HUES64 (cell line): ENCODE results near the gene NSF.
A peak's percentile ranks its signal among the peaks of the same experiment; 100 is the strongest.

Experiments
- H3K27ac ChIP-seq: 2 replicates; pipeline ENCODE4 v1.7.0; 2013; ENCODE audit warnings: low read depth, low read length, inconsistent platforms
- H3K27me3 ChIP-seq: 2 replicates; pipeline ENCODE4 v1.6.1; 2013; ENCODE audit warnings: mild to moderate bottlenecking, low read length; ENCODE audit not compliant: insufficient read depth
- H3K36me3 ChIP-seq: 2 replicates; pipeline ENCODE4 v1.6.1; 2013; ENCODE audit warnings: mild to moderate bottlenecking, low read length; ENCODE audit not compliant: insufficient read depth
- H3K4me1 ChIP-seq: 2 replicates; pipeline ENCODE4 v1.6.1; 2013; ENCODE audit warnings: mild to moderate bottlenecking, low read length, moderate library complexity; ENCODE audit not compliant: insufficient read depth
- H3K4me3 ChIP-seq: 2 replicates; pipeline ENCODE4 v1.5.1; 2013; ENCODE audit warnings: mild to moderate bottlenecking, low read length, moderate library complexity
- H3K9ac ChIP-seq: 2 replicates; pipeline ENCODE4 v1.6.1; 2013; ENCODE audit warnings: mild to moderate bottlenecking, low read depth, low read length
- H3K9me3 ChIP-seq: 2 replicates; pipeline ENCODE4 v1.6.1; 2013; ENCODE audit warnings: low read depth, low read length; ENCODE audit not compliant: insufficient read depth
- WGBS: fragments of 150-250, 120-280 bp; methylation state at CpG from one replicate; pipeline ENCODE4 v1.1.7; 2013; ENCODE audit warnings: missing lambda C conversion rate; 5-methylcytosine and 5-hydroxymethylcytosine counted together

NSF gene

GRCh38 chr17:46726206-46726605, 135.7 kb downstream of the NSF start:
- Histone ChIP-seq H3K4me1 (peaks cover under 1% of the 10 kb centered on the region; the same call in 1 of the 2 replicates), H3K36me3 (peaks cover 3% of the 10 kb centered on the region; the same call in 1 of the 2 replicates), H3K9ac (no peak overlapping the region), H3K27me3 (no peaks in the 10 kb centered on the region), H3K9me3 (no peaks in the 10 kb centered on the region), H3K27ac (no peak overlapping the region), H3K4me3 (no peak overlapping the region)
- WGBS = 96% methylated on average over 3 of the region's 3 CpGs

GRCh38 chr17:46727572-46728348, 137.3 kb downstream of the NSF start:
- H3K27me3 ChIP-seq = no peaks in the 10 kb centered on the region
- peaks cover 3% of the 10 kb centered on the region; the same call in 1 of the 2 replicates for H3K36me3 ChIP-seq
- no peaks in the 10 kb centered on the region for H3K9me3 ChIP-seq
- no peak overlapping the region for H3K27ac ChIP-seq
- no peak overlapping the region for H3K9ac ChIP-seq
- WGBS = 80% methylated on average over 4 of the region's 4 CpGs
- H3K4me3 ChIP-seq = no peak overlapping the region
- H3K4me1 ChIP-seq = peaks cover 15% of the 10 kb centered on the region

GRCh38 chr17:46730026-46730425, 139.6 kb downstream of the NSF start:
- H3K4me1 ChIP-seq = peaks cover 27% of the 10 kb centered on the region
- WGBS = no CpG with 5 or more reads among the region's 2 CpGs
- H3K27me3 ChIP-seq = no peaks in the 10 kb centered on the region
- no peak overlapping the region for H3K9ac ChIP-seq
- no peak overlapping the region for H3K4me3 ChIP-seq
- peaks cover 3% of the 10 kb centered on the region; the same call in 1 of the 2 replicates for H3K36me3 ChIP-seq
- no peaks in the 10 kb centered on the region for H3K9me3 ChIP-seq
- no peak overlapping the region for H3K27ac ChIP-seq

- Histone ChIP-seq H3K27me3 (no peaks in the 10 kb centered on the region), H3K4me3 (no peak overlapping the region), H3K36me3 (peaks cover 3% of the 10 kb centered on the region; the same call in 1 of the 2 replicates), H3K4me1 (peaks cover 27% of the 10 kb centered on the region), H3K27ac (no peak overlapping the region), H3K9ac (no peak overlapping the region), H3K9me3 (no peaks in the 10 kb centered on the region)
- WGBS = 89% methylated on average over 1 of the region's 1 CpG
Measured at GRCh38 chr17:46730679-46731078, 140.2 kb downstream of the NSF start.

GRCh38 chr17:46732160-46732559, 141.7 kb downstream of the NSF start:
- peak overlapping the region; percentile 19; the same call in 1 of the 2 replicates for H3K4me3 ChIP-seq
- H3K27me3 ChIP-seq = no peaks in the 10 kb centered on the region
- H3K4me1 ChIP-seq = peaks cover 31% of the 10 kb centered on the region
- H3K9me3 ChIP-seq = no peaks in the 10 kb centered on the region
- H3K36me3 ChIP-seq = peaks cover 3% of the 10 kb centered on the region; the same call in 1 of the 2 replicates
- peak overlapping the region; percentile 4; the same call in 1 of the 2 replicates for H3K9ac ChIP-seq
- peak overlapping the region; percentile 80; the same call in 1 of the 2 replicates for H3K27ac ChIP-seq
- WGBS = 83% methylated on average over 1 of the region's 1 CpG

- peak overlapping the region; percentile 19; the same call in 1 of the 2 replicates for H3K4me3 ChIP-seq
- H3K27ac ChIP-seq = peak overlapping the region; percentile 80
- no peaks in the 10 kb centered on the region for H3K9me3 ChIP-seq
- no peak overlapping the region for H3K9ac ChIP-seq
- peaks cover 31% of the 10 kb centered on the region for H3K4me1 ChIP-seq
- peaks cover 3% of the 10 kb centered on the region; the same call in 1 of the 2 replicates for H3K36me3 ChIP-seq
- 23% methylated on average over 7 of the region's 7 CpGs for WGBS
- H3K27me3 ChIP-seq = no peaks in the 10 kb centered on the region
Measured at GRCh38 chr17:46732754-46733398, 142.4 kb downstream of the NSF start.

GRCh38 chr17:46733837-46734475, 143.5 kb downstream of the NSF start:
- Histone ChIP-seq H3K36me3 (peaks cover 2% of the 10 kb centered on the region; the same call in 1 of the 2 replicates), H3K27ac (no peak overlapping the region), H3K4me1 (peaks cover 31% of the 10 kb centered on the region), H3K4me3 (no peak overlapping the region), H3K9me3 (no peaks in the 10 kb centered on the region), H3K9ac (no peak overlapping the region), H3K27me3 (no peaks in the 10 kb centered on the region)
- 100% methylated on average over 1 of the region's 1 CpG for WGBS

GRCh38 chr17:46736100-46736499, 145.6 kb downstream of the NSF start:
- H3K4me3 ChIP-seq = no peak overlapping the region
- H3K27me3 ChIP-seq = no peaks in the 10 kb centered on the region
- no peaks in the 10 kb centered on the region for H3K9me3 ChIP-seq
- no peaks in the 10 kb centered on the region for H3K36me3 ChIP-seq
- peaks cover 31% of the 10 kb centered on the region for H3K4me1 ChIP-seq
- no peak overlapping the region for H3K27ac ChIP-seq
- no peak overlapping the region for H3K9ac ChIP-seq

- H3K36me3 ChIP-seq = no peaks in the 10 kb centered on the region
- H3K27ac ChIP-seq = no peak overlapping the region
- H3K9me3 ChIP-seq = no peaks in the 10 kb centered on the region
- H3K27me3 ChIP-seq = no peaks in the 10 kb centered on the region
- WGBS = 93% methylated on average over 4 of the region's 4 CpGs
- H3K9ac ChIP-seq = no peak overlapping the region
- H3K4me1 ChIP-seq = peaks cover 21% of the 10 kb centered on the region
- H3K4me3 ChIP-seq = no peak overlapping the region
Measured at GRCh38 chr17:46737326-46737725, 146.9 kb downstream of the NSF start.

GRCh38 chr17:46738544-46738943, 148.1 kb downstream of the NSF start:
- H3K27ac ChIP-seq = no peak overlapping the region
- no peaks in the 10 kb centered on the region for H3K9me3 ChIP-seq
- no peaks in the 10 kb centered on the region for H3K27me3 ChIP-seq
- H3K36me3 ChIP-seq = no peaks in the 10 kb centered on the region
- H3K9ac ChIP-seq = no peak overlapping the region
- H3K4me3 ChIP-seq = no peak overlapping the region
- H3K4me1 ChIP-seq = peaks cover 14% of the 10 kb centered on the region
- 96% methylated on average over 4 of the region's 4 CpGs for WGBS

GRCh38 chr17:46739982-46740381, 149.5 kb downstream of the NSF start:
- Histone ChIP-seq H3K4me3 (no peak overlapping the region), H3K27me3 (no peaks in the 10 kb centered on the region), H3K9ac (no peak overlapping the region), H3K4me1 (peaks cover 14% of the 10 kb centered on the region), H3K27ac (no peak overlapping the region), H3K9me3 (no peaks in the 10 kb centered on the region), H3K36me3 (no peaks in the 10 kb centered on the region)
